ENCODE measurements around the gene PTPRN2.
"Not testable (repeated sequence)": the region's sequence is repeated elsewhere in the genome, so short reads cannot be mapped to it uniquely, and the experiment has no call there.

The PTPRN2 gene

GRCh38 chr7:157780721-157781120, 806.9 kb downstream of the PTPRN2 start:
- DNase-seq: no peak

GRCh38 chr7:157780312-157780711, 807.3 kb downstream of the PTPRN2 start:
- DNase-seq: no peak

- no peak for DNase-seq
These were observed 808.4 kb downstream of the PTPRN2 start for GRCh38 chr7:157779206-157779605.

GRCh38 chr7:157777194-157777762, 810.3 kb downstream of the PTPRN2 start:
- DNase-seq: not testable (repeated sequence)

GRCh38 chr7:157775560-157776332, 811.9 kb downstream of the PTPRN2 start:
- DNase-seq: no peak

GRCh38 chr7:157775021-157775559, 812.5 kb downstream of the PTPRN2 start:
- no peak for DNase-seq

GRCh38 chr7:157774495-157774894, 813.1 kb downstream of the PTPRN2 start:
- no peak for DNase-seq

GRCh38 chr7:157773361-157773760, 814.3 kb downstream of the PTPRN2 start:
- no peak for DNase-seq

GRCh38 chr7:157772486-157773130, 815.0 kb downstream of the PTPRN2 start:
- no peak for DNase-seq

- no peak for DNase-seq
These were observed 815.9 kb downstream of the PTPRN2 start for GRCh38 chr7:157771689-157772088.

- no peak for DNase-seq
These were observed 816.8 kb downstream of the PTPRN2 start for GRCh38 chr7:157770716-157771320.

GRCh38 chr7:157769526-157770215, 818.0 kb downstream of the PTPRN2 start:
- peak; percentile 48 to 74 (median 62) for DNase-seq

- DNase-seq: no peak
These were observed 818.5 kb downstream of the PTPRN2 start for GRCh38 chr7:157769086-157769485.

- DNase-seq: no peak
These were observed 819.4 kb downstream of the PTPRN2 start for GRCh38 chr7:157768198-157768597.

- DNase-seq: no peak
These were observed 820.0 kb downstream of the PTPRN2 start for GRCh38 chr7:157767506-157768197.

GRCh38 chr7:157766098-157766497, 821.5 kb downstream of the PTPRN2 start:
- no peak for DNase-seq

- DNase-seq: no peak
These were observed 822.6 kb downstream of the PTPRN2 start for GRCh38 chr7:157764946-157765537.

- no peak for DNase-seq
These were observed 823.4 kb downstream of the PTPRN2 start for GRCh38 chr7:157764193-157764592.

- DNase-seq: no peak
These were observed 824.2 kb downstream of the PTPRN2 start for GRCh38 chr7:157763279-157764000.

- DNase-seq: peak in 1 of 4 experiments; percentile 3
These were observed 824.8 kb downstream of the PTPRN2 start for GRCh38 chr7:157762824-157763223.

Measured in suppressor macrophage (primary cell).